Retinal pigment epithelial cell (primary cell): ENCODE data around the gene PHF14.

ENCODE experiments used
- DNase-seq: peaks from one replicate; pipeline ENCODE4 v3.0.0-alpha.2; 2010; ENCODE audit warnings: low read depth
- H3K4me3 ChIP-seq: 2 replicates; pipeline ENCODE4 v1.5.1; 2011; ENCODE audit warnings: mild to moderate bottlenecking, low read length, control low read depth, moderate library complexity
- TF ChIP-seq, protein P1 (sequence below): conservative IDR thresholded peaks from 2 replicates; pipeline ENCODE4 v1.5.1; 2011; ENCODE audit warnings: low read depth, low read length, control low read depth, inconsistent platforms

Gene PHF14

DNA sequence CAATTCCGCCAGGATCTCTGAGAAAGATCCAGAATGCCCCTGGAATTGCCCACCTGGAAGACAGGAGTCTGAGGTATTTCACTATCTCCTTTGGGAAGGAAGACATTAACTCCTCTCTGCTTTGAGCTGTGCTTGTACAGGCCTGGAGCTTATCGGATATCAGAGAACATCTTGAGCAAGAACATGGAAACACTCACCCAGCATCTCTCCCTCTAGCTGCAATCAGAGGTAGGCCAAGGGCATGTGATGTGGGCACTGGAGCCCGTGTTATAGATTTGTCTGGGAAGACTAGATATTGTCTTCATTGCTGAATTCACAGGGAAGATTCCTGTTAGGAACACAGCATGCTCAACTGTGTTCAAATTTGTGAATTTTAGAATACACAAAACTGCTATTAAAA lies 233.9 kb downstream of the PHF14 start:
- H3K4me3 ChIP-seq, result no peak overlapping the region
- DNase-seq, result no peak
- TF ChIP-seq, protein P1, sequence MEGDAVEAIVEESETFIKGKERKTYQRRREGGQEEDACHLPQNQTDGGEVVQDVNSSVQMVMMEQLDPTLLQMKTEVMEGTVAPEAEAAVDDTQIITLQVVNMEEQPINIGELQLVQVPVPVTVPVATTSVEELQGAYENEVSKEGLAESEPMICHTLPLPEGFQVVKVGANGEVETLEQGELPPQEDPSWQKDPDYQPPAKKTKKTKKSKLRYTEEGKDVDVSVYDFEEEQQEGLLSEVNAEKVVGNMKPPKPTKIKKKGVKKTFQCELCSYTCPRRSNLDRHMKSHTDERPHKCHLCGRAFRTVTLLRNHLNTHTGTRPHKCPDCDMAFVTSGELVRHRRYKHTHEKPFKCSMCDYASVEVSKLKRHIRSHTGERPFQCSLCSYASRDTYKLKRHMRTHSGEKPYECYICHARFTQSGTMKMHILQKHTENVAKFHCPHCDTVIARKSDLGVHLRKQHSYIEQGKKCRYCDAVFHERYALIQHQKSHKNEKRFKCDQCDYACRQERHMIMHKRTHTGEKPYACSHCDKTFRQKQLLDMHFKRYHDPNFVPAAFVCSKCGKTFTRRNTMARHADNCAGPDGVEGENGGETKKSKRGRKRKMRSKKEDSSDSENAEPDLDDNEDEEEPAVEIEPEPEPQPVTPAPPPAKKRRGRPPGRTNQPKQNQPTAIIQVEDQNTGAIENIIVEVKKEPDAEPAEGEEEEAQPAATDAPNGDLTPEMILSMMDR, result no peak

DNA sequence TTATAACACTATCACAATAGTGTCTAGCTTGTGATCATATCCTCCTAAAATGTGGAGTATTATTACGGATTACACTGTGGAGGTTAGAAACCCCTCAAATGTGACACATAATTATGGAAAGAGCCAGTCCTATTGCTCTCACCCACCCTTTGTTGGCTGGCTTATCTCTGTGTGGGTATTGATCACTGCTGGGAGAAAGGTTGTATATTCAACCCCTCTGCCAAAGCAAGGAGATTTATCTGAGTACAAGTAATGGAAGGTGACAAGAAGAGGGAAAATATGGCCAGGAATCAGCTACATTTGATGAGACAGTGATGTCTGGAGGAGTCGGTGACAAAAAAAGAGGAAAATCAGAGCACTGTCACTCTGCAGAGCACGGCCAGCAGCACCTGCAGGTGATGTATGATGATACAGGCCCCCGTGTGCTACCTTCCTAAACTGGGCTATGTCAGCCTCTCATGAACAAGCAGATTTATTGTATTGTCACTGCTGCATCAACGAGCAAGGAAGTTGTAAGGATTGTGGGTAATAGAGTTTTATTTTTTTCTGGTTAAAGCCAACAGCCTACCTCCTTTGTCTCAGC lies 235.3 kb downstream of the PHF14 start:
- no peak overlapping the region for H3K4me3 ChIP-seq
- no peak for DNase-seq
- TF ChIP-seq, protein P1, result no peak

- no peak overlapping the region for H3K4me3 ChIP-seq
- no peak for DNase-seq
- TF ChIP-seq, protein P1, result no peak
Measured at GRCh38 chr7:11210374-11210773, 236.7 kb downstream of the PHF14 start.

DNA sequence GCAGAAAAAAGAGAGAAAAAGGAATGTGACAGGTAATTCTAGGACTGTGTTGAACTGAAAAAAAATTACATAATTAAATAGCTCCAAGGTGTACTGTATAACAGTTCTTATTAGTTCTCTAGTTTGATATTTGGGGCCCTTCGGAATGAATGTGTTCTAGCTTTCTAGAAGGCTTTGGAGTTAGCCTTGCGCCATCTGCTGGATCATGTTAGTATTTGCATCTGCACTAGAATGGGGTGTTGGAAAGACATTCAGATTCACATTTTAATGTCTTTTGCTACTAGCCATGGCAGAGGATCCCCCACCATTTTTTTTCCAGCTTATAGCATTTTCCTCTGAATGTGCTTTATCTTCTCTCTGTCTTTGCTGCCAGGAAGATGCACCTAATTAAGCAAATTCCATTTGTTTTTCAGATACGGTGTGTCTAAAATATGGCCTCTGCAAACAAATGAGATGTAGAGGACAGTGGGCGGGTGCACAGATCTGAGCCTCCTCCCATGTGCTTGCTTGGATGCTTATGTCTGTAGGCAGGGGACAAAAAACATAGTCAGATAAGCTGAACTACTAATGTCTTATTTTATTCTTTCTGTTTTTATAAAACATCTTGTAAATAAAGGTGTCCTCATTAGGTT lies 238.5 kb downstream of the PHF14 start:
- H3K4me3 ChIP-seq, result no peak overlapping the region
- TF ChIP-seq, protein P1, result peak; percentile 90
- no peak for DNase-seq

GRCh38 chr7:11212816-11213215 lies 239.1 kb downstream of the PHF14 start:
- peak; percentile 29 for DNase-seq
- TF ChIP-seq, protein P1, result no peak
- no peak overlapping the region for H3K4me3 ChIP-seq

DNA sequence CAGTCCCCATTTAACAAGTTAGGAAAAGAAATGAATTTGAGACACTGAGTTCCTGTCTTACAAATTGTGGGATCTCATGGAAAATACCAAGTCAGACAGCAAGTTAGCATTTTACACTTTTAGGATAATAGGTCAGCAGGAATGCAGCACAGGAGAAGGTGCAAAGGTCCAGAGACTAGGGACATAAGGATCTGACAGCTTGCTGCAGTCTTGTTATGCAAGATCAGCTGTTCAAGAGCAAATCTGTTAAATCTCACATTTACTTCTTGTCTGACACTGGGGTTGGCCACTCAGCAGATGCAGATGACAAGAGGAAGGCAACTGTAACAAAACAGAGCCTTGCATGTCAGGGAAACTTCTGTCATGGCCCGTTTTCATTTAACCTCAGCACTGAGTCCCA lies 239.6 kb downstream of the PHF14 start:
- TF ChIP-seq, protein P1, result no peak
- H3K4me3 ChIP-seq, result no peak overlapping the region
- DNase-seq, result no peak

- TF ChIP-seq, protein P1, result no peak
- no peak for DNase-seq
- H3K4me3 ChIP-seq, result no peak overlapping the region
Measured at GRCh38 chr7:11216276-11216675, 242.6 kb downstream of the PHF14 start.
